PC-9 (cell line): ENCODE measurements around the gene MUC16. TPM values are rescaled to one million over a fixed set of nuclear protein-coding genes. Genes with fewer than 3 reads are reported as not detected.

Experiments used
- BruUV-seq: library from RNA; stranded (reverse); fragments of 400-500 nt; replicated peaks from 2 replicates; lab custom pipeline; 2021; lab: Mats Ljungman, UMichigan
- CTCF ChIA-PET: fragments of 300-600 bp; sonication (Branson Sonifier 250); formaldehyde crosslinking; loops from one replicate; lab custom pipeline; 2022; ENCODE audit warnings: antibody characterized with exemption; lab: Charles Lee
- POLR2A ChIA-PET: fragments of 300-600 bp; sonication (Branson Sonifier 250); formaldehyde crosslinking; loops from one replicate; lab custom pipeline; 2022; ENCODE audit warnings: antibody characterized with exemption; ENCODE audit not compliant: unreplicated experiment; lab: Charles Lee
- DNase-seq, 2 experiments: peaks; one replicate each; pipeline versions ENCODE4 v3.0.0 to v3.0.0-alpha.2; 2015 to 2022; ENCODE audit warnings: mixed read lengths in 1 of 2
- H2AFZ ChIP-seq: fragments of 200-600 bp; sonication (generic); 2 replicates; pipeline ENCODE4 v1.8.1; 2017; ENCODE audit warnings: antibody characterized with exemption
- H3F3A ChIP-seq: fragments of 200-600 bp; sonication (generic); 2 replicates; pipeline ENCODE4 v1.8.1; 2017; ENCODE audit warnings: antibody characterized with exemption, mild to moderate bottlenecking, low read depth; ENCODE audit not compliant: insufficient read depth
- H3K27ac ChIP-seq: fragments of 200-600 bp; sonication (generic); 2 replicates; pipeline ENCODE4 v1.6.1; 2016; ENCODE audit warnings: mixed run types
- H3K27me3 ChIP-seq: fragments of 200-600 bp; sonication (generic); 2 replicates; pipeline ENCODE4 v1.6.1; 2016; ENCODE audit warnings: low read depth, mixed run types; ENCODE audit not compliant: insufficient read depth
- H3K36me3 ChIP-seq: fragments of 200-600 bp; sonication (generic); 2 replicates; pipeline ENCODE4 v1.6.1; 2016; ENCODE audit warnings: low read depth, mixed run types
- H3K4me1 ChIP-seq: fragments of 200-600 bp; sonication (generic); replicated peaks from 2 replicates; pipeline ENCODE4 v1.6.1; 2016; ENCODE audit warnings: mixed run types; ENCODE audit not compliant: insufficient read depth
- H3K4me2 ChIP-seq: fragments of 200-600 bp; sonication (generic); 2 replicates; pipeline ENCODE4 v1.6.1; 2017; ENCODE audit warnings: mixed run types
- H3K4me3 ChIP-seq: fragments of 200-600 bp; sonication (generic); 2 replicates; pipeline ENCODE4 v1.6.1; 2016; ENCODE audit warnings: mixed run types
- H3K79me2 ChIP-seq: fragments of 200-600 bp; sonication (generic); 2 replicates; pipeline ENCODE4 v1.6.1; 2017; ENCODE audit warnings: low read depth, mixed run types
- H3K9me2 ChIP-seq: fragments of 200-600 bp; sonication (generic); 2 replicates; pipeline ENCODE4 v1.8.1; 2017; ENCODE audit warnings: mild to moderate bottlenecking; ENCODE audit not compliant: insufficient read depth
- H3K9me3 ChIP-seq: fragments of 200-600 bp; sonication (generic); 2 replicates; pipeline ENCODE4 v1.8.1; 2016; ENCODE audit warnings: low read depth; ENCODE audit not compliant: insufficient read depth
- H4K20me1 ChIP-seq: fragments of 200-600 bp; sonication (generic); 2 replicates; pipeline ENCODE4 v1.8.1; 2017; ENCODE audit not compliant: insufficient read depth
- EZH2 ChIP-seq: fragments of 200-600 bp; sonication (generic); IDR thresholded peaks from 2 replicates; pipeline ENCODE4 v1.8.0; 2017; ENCODE audit warnings: antibody characterized with exemption, low read depth
- intact Hi-C: fragments of 100-400 bp; cut with micrococcal nuclease; formaldehyde crosslinking; loops from one replicate; pipeline ENCODE4 v1.10.0; 2022; ENCODE audit not compliant: unreplicated experiment
- total RNA-seq: library from RNA; stranded (reverse); gene quantifications from 2 replicates; pipeline ENCODE4 v1.2.3, GENCODE V29; 2021
- TF ChIP-seq, protein P1 (sequence below): fragments of 200-600 bp; sonication (generic); conservative IDR thresholded peaks from 2 replicates; pipeline ENCODE4 v1.6.1; 2017; ENCODE audit warnings: mixed run types, antibody characterized with exemption, mild to moderate bottlenecking, moderate library complexity

Gene MUC16
- total RNA-seq, 1 experiment from 2014 or later = 75.0 TPM

DNA sequence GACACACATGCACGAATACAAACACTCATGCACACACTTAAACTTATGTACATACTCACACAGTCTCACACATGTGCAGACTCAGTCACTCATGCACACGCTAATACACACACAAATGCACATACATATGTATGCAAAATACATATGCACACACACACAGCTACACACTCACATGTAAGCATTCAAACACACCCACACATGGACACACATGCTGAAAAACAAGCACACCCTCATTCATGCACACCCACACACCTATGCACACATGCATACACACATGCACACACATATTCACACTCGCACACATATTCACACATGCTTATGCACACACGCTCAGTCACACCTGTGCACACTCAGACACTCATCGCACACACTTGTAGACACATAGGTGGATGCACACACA is 9.3 kb downstream of the MUC16 start:
- intact Hi-C loops = no loop called here
- Histone ChIP-seq H3F3A (peaks cover 5% of the 10 kb centered on the region; the same call in 1 of the 2 replicates), H3K4me3 (no peak overlapping the region), H3K9me3 (no peaks in the 10 kb centered on the region), H2AFZ (no peak overlapping the region), H3K27me3 (no peaks in the 10 kb centered on the region), H3K27ac (no peak overlapping the region), H3K79me2 (peaks cover 5% of the 10 kb centered on the region; the same call in 1 of the 2 replicates), H3K4me2 (no peak overlapping the region), H4K20me1 (peaks cover 4% of the 10 kb centered on the region; the same call in 1 of the 2 replicates), H3K36me3 (no peaks in the 10 kb centered on the region), H3K4me1 (peaks cover 3% of the 10 kb centered on the region; the same call in 1 of the 2 replicates), H3K9me2 (no peaks in the 10 kb centered on the region)
- no TSS peak for BruUV-seq
- ChIA-PET POLR2A (no interaction called here), CTCF (no interaction called here)
- no peak for DNase-seq
- TF ChIP-seq EZH2 = no peak
- TF ChIP-seq, protein P1, sequence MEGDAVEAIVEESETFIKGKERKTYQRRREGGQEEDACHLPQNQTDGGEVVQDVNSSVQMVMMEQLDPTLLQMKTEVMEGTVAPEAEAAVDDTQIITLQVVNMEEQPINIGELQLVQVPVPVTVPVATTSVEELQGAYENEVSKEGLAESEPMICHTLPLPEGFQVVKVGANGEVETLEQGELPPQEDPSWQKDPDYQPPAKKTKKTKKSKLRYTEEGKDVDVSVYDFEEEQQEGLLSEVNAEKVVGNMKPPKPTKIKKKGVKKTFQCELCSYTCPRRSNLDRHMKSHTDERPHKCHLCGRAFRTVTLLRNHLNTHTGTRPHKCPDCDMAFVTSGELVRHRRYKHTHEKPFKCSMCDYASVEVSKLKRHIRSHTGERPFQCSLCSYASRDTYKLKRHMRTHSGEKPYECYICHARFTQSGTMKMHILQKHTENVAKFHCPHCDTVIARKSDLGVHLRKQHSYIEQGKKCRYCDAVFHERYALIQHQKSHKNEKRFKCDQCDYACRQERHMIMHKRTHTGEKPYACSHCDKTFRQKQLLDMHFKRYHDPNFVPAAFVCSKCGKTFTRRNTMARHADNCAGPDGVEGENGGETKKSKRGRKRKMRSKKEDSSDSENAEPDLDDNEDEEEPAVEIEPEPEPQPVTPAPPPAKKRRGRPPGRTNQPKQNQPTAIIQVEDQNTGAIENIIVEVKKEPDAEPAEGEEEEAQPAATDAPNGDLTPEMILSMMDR = no peak

- Histone ChIP-seq H3K79me2 (no peaks in the 10 kb centered on the region), H2AFZ (no peak overlapping the region), H3K9me2 (no peaks in the 10 kb centered on the region), H3K27ac (no peak overlapping the region), H3K4me3 (no peak overlapping the region), H3K27me3 (no peaks in the 10 kb centered on the region), H3K36me3 (peaks cover 4% of the 10 kb centered on the region; the same call in 1 of the 2 replicates), H3K9me3 (no peaks in the 10 kb centered on the region), H3F3A (no peaks in the 10 kb centered on the region), H3K4me1 (peaks cover 8% of the 10 kb centered on the region; the same call in 1 of the 2 replicates), H4K20me1 (no peaks in the 10 kb centered on the region), H3K4me2 (no peak overlapping the region)
- intact Hi-C loops = no loop called here
- DNase-seq = peak in 1 of 2 experiments; percentile 80
- CTCF ChIA-PET = no interaction called here
- BruUV-seq = no TSS peak
- TF ChIP-seq EZH2 = no peak
- TF ChIP-seq, protein P1 = peak; percentile 64
- POLR2A ChIA-PET = no interaction called here
Observed at GRCh38 chr19:8988204-8988603, 22.0 kb downstream of the MUC16 start.

DNA sequence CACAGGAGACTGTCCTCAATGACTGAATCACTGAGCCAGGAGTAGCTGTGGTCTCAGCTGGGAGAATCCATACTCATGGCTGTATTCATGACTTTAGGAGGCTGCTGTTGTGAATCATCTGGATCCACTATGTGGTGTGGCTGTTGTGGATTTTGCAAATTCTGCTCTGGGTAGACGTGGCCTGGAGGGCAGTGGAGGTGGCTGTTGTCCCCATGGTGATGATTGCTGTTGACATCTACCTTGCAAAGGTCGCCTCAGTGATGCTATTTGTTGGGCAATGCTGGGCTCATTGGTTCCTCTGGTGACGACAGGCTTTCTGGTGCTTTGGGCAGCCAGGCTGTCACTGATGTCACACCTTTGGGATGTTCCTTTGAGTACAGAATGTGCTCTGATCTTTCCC is 23.9 kb downstream of the MUC16 start:
- Histone ChIP-seq H3K4me1 (peaks cover 8% of the 10 kb centered on the region; the same call in 1 of the 2 replicates), H3K27ac (no peak overlapping the region), H2AFZ (no peak overlapping the region), H4K20me1 (no peaks in the 10 kb centered on the region), H3K4me3 (no peak overlapping the region), H3K36me3 (no peaks in the 10 kb centered on the region), H3K79me2 (no peaks in the 10 kb centered on the region), H3F3A (no peaks in the 10 kb centered on the region), H3K9me2 (no peaks in the 10 kb centered on the region), H3K9me3 (no peaks in the 10 kb centered on the region), H3K27me3 (no peaks in the 10 kb centered on the region), H3K4me2 (no peak overlapping the region)
- ChIA-PET CTCF (no interaction called here), POLR2A (no interaction called here)
- TF ChIP-seq, protein P1 = no peak
- TF ChIP-seq EZH2 = no peak
- intact Hi-C loops = no loop called here
- BruUV-seq = no TSS peak
- DNase-seq = no peak
